Neural cell (in vitro differentiated cells): Measurements from ENCODE around the gene PSMG4. TPM values are rescaled to one million over a fixed set of nuclear protein-coding genes. Genes with fewer than 3 reads are reported as not detected.

ENCODE experiments used
- H2AFZ ChIP-seq: fragments of 200-600, 300-800 bp; sonication (generic), shearing (Covaris generic); 2 replicates; pipeline ENCODE4 v1.6.0; 2014; ENCODE audit warnings: low read depth, mild to moderate bottlenecking, antibody characterized with exemption, low read length, moderate library complexity
- H3F3A ChIP-seq: fragments of 200-600 bp; shearing (Covaris generic); 2 replicates; pipeline ENCODE4 v1.6.1; 2016; ENCODE audit warnings: mild to moderate bottlenecking, moderate library complexity, mixed read lengths, antibody characterized with exemption, low read length; ENCODE audit not compliant: insufficient read depth, poor library complexity, severe bottlenecking
- H3K27ac ChIP-seq: fragments of 200-600, 300-800 bp; sonication (generic), shearing (Covaris generic); 2 replicates; pipeline ENCODE4 v1.5.1; 2014; ENCODE audit warnings: mild to moderate bottlenecking, low read length, moderate library complexity
- H3K27me3 ChIP-seq: fragments of 300-800, 200-600 bp; sonication (generic), shearing (Covaris generic); 2 replicates; pipeline ENCODE4 v1.6.0; 2014; ENCODE audit warnings: mild to moderate bottlenecking, low read depth, low read length, moderate library complexity; ENCODE audit not compliant: insufficient read depth
- H3K36me3 ChIP-seq: fragments of 300-800, 200-600 bp; sonication (generic), shearing (Covaris generic); 2 replicates; pipeline ENCODE4 v1.5.1; 2014; ENCODE audit warnings: mild to moderate bottlenecking, antibody characterized with exemption, low read length, moderate library complexity; ENCODE audit not compliant: insufficient read depth
- H3K4me2 ChIP-seq: fragments of 300-800, 200-600 bp; sonication (generic), shearing (Covaris generic); 2 replicates; pipeline ENCODE4 v1.6.0; 2014; ENCODE audit warnings: mild to moderate bottlenecking, low read length
- H3K4me3 ChIP-seq: fragments of 300-800, 200-600 bp; sonication (generic), shearing (Covaris generic); 2 replicates; pipeline ENCODE4 v1.5.1; 2014; ENCODE audit warnings: mild to moderate bottlenecking, low read length, moderate library complexity
- H3K79me2 ChIP-seq: fragments of 200-600 bp; shearing (Covaris generic); replicated peaks from 2 replicates; pipeline ENCODE4 v1.6.0; 2014; ENCODE audit warnings: mild to moderate bottlenecking, low read length, moderate library complexity; ENCODE audit not compliant: insufficient read depth
- H3K9ac ChIP-seq: fragments of 300-800, 200-600 bp; sonication (generic), shearing (Covaris generic); 2 replicates; pipeline ENCODE4 v1.6.1; 2016; ENCODE audit warnings: mild to moderate bottlenecking, low read length, mixed read lengths
- H3K9me2 ChIP-seq: fragments of 200-600 bp; shearing (Covaris generic); 2 replicates; pipeline ENCODE4 v1.6.1; 2016; ENCODE audit warnings: mild to moderate bottlenecking, low read length, mixed read lengths; ENCODE audit not compliant: insufficient read depth
- H3K9me3 ChIP-seq: fragments of 200-600, 300-800 bp; sonication (generic), shearing (Covaris generic); 2 replicates; pipeline ENCODE4 v1.6.1; 2016; ENCODE audit warnings: mild to moderate bottlenecking, mixed run types, low read length, moderate library complexity, mixed read lengths
- H4K20me1 ChIP-seq: fragments of 200-600 bp; shearing (Covaris generic); 2 replicates; pipeline ENCODE4 v1.6.1; 2016; ENCODE audit warnings: mild to moderate bottlenecking, mixed run types; ENCODE audit not compliant: insufficient read depth
- EP300 ChIP-seq: fragments of 450-650 bp; conservative IDR thresholded peaks from 2 replicates; pipeline ENCODE4 v1.6.1; 2014; ENCODE audit warnings: antibody characterized with exemption, mild to moderate bottlenecking, moderate library complexity; ENCODE audit not compliant: poor library complexity, severe bottlenecking
- EZH2 ChIP-seq: fragments of 200-600, 300-800 bp; shearing (Covaris generic), sonication (generic); IDR thresholded peaks from 2 replicates; pipeline ENCODE4 v1.6.1; 2014; ENCODE audit warnings: antibody characterized with exemption, low read length, borderline replicate concordance, mild to moderate bottlenecking; ENCODE audit not compliant: insufficient read depth, poor library complexity, severe bottlenecking
- MXI1 ChIP-seq: fragments of 450-650 bp; conservative IDR thresholded peaks from 2 replicates; pipeline ENCODE4 v1.6.1; 2014; ENCODE audit warnings: antibody characterized with exemption, mild to moderate bottlenecking; ENCODE audit not compliant: poor library complexity, severe bottlenecking
- POLR2AphosphoS5 ChIP-seq: IDR thresholded peaks from 2 replicates; pipeline ENCODE4 v1.6.1; 2012
- RAD21 ChIP-seq: fragments of 450-650 bp; conservative IDR thresholded peaks from 2 replicates; pipeline ENCODE4 v1.6.1; 2014; ENCODE audit warnings: antibody characterized with exemption, mild to moderate bottlenecking, moderate library complexity
- SMC3 ChIP-seq: fragments of 450-650 bp; conservative IDR thresholded peaks from 2 replicates; pipeline ENCODE4 v1.6.1; 2014; ENCODE audit warnings: antibody characterized with exemption, mild to moderate bottlenecking, moderate library complexity; ENCODE audit not compliant: poor library complexity
- TAF1 ChIP-seq: IDR thresholded peaks from 2 replicates; pipeline ENCODE4 v1.6.1; 2012; ENCODE audit warnings: low read depth
- polyA plus RNA-seq: library from polyadenylated mRNA; depleted of rRNA; stranded (reverse); fragments of >200 nt; gene quantifications from 2 replicates; pipeline ENCODE4 v1.2.3, GENCODE V29; 2014
- TF ChIP-seq, protein P1 (sequence below): fragments of 450-650 bp; IDR thresholded peaks from 2 replicates; pipeline ENCODE4 v1.5.1; 2014; ENCODE audit warnings: antibody characterized with exemption, mild to moderate bottlenecking, moderate library complexity; ENCODE audit not compliant: poor library complexity, severe bottlenecking
- TF ChIP-seq, protein P2 (sequence below): IDR thresholded peaks from 2 replicates; pipeline ENCODE4 v1.6.1; 2012; ENCODE audit warnings: borderline replicate concordance

The PSMG4 gene
- polyA plus RNA-seq, 1 donor from 2014 or later: 52.0 TPM

DNA sequence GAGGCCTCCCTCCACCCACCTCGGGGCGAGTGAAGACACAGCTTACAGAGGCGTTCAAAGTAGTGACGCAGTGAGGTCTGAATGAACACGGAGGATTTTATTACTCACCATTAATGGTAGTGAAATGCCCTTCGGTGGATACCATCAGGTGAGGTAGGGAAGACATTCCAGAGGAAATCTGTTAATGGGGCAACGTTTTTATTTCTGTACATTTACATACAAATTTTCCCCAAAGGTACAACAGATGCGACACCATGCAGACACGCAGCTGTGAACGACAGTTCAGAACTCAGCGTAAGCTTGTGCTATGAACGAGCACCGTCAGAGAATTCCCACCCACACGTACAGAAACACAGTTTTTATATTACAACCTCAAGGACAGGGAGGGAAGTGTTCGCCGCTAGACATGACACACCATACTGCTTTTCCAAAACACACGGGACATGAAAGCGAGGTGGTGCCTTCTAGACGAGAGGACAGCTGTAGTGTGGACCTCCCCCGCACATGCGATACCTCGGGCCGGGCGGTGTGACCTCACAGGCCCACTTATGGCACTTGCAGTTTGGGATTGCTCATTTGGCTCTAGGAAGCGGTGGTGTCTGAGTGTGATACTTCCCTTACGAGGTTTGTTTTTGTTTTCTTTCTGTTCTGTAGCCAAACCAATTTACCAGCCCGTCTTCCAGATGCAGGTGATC is 10.7 kb downstream of the PSMG4 start:
- TF ChIP-seq MXI1 (no peak), TAF1 (no peak), RAD21 (no peak), POLR2AphosphoS5 (no peak)
- TF ChIP-seq, protein P1, sequence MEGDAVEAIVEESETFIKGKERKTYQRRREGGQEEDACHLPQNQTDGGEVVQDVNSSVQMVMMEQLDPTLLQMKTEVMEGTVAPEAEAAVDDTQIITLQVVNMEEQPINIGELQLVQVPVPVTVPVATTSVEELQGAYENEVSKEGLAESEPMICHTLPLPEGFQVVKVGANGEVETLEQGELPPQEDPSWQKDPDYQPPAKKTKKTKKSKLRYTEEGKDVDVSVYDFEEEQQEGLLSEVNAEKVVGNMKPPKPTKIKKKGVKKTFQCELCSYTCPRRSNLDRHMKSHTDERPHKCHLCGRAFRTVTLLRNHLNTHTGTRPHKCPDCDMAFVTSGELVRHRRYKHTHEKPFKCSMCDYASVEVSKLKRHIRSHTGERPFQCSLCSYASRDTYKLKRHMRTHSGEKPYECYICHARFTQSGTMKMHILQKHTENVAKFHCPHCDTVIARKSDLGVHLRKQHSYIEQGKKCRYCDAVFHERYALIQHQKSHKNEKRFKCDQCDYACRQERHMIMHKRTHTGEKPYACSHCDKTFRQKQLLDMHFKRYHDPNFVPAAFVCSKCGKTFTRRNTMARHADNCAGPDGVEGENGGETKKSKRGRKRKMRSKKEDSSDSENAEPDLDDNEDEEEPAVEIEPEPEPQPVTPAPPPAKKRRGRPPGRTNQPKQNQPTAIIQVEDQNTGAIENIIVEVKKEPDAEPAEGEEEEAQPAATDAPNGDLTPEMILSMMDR: no peak
- peaks cover 7% of the 10 kb centered on the region for H3K36me3 ChIP-seq

DNA sequence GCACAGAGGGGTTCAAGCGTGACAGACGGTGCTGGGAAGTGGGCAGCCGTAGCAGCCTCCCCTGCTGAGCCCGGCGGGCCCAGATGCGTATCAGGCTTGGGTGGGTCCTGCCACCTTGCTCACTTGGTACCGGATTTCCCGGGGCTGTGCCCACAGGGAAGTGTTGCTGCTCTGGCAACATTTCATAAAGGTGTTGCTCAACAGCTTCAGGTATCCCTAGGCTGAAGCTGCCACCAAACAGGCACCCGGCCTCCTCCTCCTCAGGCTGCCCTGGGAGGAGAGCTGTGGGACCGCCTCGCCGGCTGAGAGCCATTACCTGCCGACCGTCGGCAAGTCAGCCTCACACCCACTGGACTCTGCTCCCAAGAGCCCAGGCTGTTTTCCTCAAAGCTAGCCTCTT is 11.5 kb downstream of the PSMG4 start:
- no peaks in the 10 kb centered on the region for H3F3A ChIP-seq
- H3K27ac ChIP-seq: no peak overlapping the region
- no peaks in the 10 kb centered on the region for H3K9me3 ChIP-seq
- no peak overlapping the region for H3K4me2 ChIP-seq
- TF ChIP-seq POLR2AphosphoS5: no peak
- no peak for TF ChIP-seq SMC3
- TF ChIP-seq RAD21: no peak
- no peak for TF ChIP-seq EZH2
- no peaks in the 10 kb centered on the region for H3K9me2 ChIP-seq
- no peaks in the 10 kb centered on the region for H3K79me2 ChIP-seq
- no peak overlapping the region for H2AFZ ChIP-seq
- H3K4me3 ChIP-seq: no peak overlapping the region
- H3K9ac ChIP-seq: no peak overlapping the region
- H3K27me3 ChIP-seq: no peaks in the 10 kb centered on the region
- H4K20me1 ChIP-seq: no peaks in the 10 kb centered on the region
- H3K36me3 ChIP-seq: peaks cover 7% of the 10 kb centered on the region

More for the DNA sequence above, 10.7 kb downstream of the PSMG4 start:
- Histone ChIP-seq H4K20me1 (no peaks in the 10 kb centered on the region), H3K79me2 (peaks cover 5% of the 10 kb centered on the region), H3K4me2 (no peak overlapping the region), H3K9ac (no peak overlapping the region), H3K9me3 (no peaks in the 10 kb centered on the region), H2AFZ (no peak overlapping the region), H3K27ac (no peak overlapping the region), H3F3A (no peaks in the 10 kb centered on the region), H3K9me2 (no peaks in the 10 kb centered on the region), H3K4me3 (no peak overlapping the region), H3K27me3 (no peaks in the 10 kb centered on the region)

DNA sequence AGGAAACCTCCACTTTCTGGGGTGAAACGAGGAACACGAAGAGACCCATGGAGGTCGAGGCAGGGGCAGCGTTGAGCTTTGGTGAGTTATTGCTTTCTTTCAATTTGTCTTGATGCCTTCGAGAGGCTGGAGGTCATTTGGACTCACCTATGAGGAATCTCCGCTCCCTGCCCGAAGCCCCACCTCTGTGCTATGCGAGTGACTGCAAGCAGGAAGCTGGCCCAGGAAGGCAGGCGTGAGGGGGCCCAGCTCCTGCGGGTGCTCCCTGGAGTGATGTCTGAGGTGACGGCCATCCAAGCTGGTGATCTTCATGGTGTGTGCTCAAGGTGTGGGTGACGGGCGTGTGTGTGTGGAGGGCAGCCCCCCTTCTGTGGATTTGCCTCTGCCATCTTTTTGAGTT is 13.0 kb downstream of the PSMG4 start:
- H3K79me2 ChIP-seq: no peaks in the 10 kb centered on the region
- no peaks in the 10 kb centered on the region for H3K27me3 ChIP-seq
- H3K9me3 ChIP-seq: no peaks in the 10 kb centered on the region
- H3K27ac ChIP-seq: no peak overlapping the region
- no peaks in the 10 kb centered on the region for H4K20me1 ChIP-seq
- TF ChIP-seq EP300 (no peak), SMC3 (no peak), TAF1 (no peak), POLR2AphosphoS5 (no peak), EZH2 (no peak), MXI1 (no peak), RAD21 (no peak)
- TF ChIP-seq, protein P2, sequence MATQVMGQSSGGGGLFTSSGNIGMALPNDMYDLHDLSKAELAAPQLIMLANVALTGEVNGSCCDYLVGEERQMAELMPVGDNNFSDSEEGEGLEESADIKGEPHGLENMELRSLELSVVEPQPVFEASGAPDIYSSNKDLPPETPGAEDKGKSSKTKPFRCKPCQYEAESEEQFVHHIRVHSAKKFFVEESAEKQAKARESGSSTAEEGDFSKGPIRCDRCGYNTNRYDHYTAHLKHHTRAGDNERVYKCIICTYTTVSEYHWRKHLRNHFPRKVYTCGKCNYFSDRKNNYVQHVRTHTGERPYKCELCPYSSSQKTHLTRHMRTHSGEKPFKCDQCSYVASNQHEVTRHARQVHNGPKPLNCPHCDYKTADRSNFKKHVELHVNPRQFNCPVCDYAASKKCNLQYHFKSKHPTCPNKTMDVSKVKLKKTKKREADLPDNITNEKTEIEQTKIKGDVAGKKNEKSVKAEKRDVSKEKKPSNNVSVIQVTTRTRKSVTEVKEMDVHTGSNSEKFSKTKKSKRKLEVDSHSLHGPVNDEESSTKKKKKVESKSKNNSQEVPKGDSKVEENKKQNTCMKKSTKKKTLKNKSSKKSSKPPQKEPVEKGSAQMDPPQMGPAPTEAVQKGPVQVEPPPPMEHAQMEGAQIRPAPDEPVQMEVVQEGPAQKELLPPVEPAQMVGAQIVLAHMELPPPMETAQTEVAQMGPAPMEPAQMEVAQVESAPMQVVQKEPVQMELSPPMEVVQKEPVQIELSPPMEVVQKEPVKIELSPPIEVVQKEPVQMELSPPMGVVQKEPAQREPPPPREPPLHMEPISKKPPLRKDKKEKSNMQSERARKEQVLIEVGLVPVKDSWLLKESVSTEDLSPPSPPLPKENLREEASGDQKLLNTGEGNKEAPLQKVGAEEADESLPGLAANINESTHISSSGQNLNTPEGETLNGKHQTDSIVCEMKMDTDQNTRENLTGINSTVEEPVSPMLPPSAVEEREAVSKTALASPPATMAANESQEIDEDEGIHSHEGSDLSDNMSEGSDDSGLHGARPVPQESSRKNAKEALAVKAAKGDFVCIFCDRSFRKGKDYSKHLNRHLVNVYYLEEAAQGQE: no peak
- TF ChIP-seq, protein P1: no peak
- no peak overlapping the region for H3K9ac ChIP-seq
- H2AFZ ChIP-seq: no peak overlapping the region
- H3K9me2 ChIP-seq: no peaks in the 10 kb centered on the region
- no peak overlapping the region for H3K4me2 ChIP-seq
- H3K4me3 ChIP-seq: no peak overlapping the region
- no peaks in the 10 kb centered on the region for H3F3A ChIP-seq
- H3K36me3 ChIP-seq: peaks cover 7% of the 10 kb centered on the region
